ENCODE measurements around the gene TMEM72.

GRCh38 chr10:44897049-44897448, 14.1 kb upstream of the TMEM72 start:
- TF ChIP-seq CTCF (conservative IDR thresholded peaks at IDR 0.05; ENCODE audit: low read length) (no peak), EZH2phosphoT487 (IDR thresholded peaks at IDR 0.05; ENCODE audit: borderline replicate concordance) (no peak)
